ENCODE measurements around the gene TEC.

GRCh38 chr4:48156423-48156822 lies 113.2 kb downstream of the TEC start:
- no peak for TF ChIP-seq CTCF (IDR thresholded peaks at IDR 0.05 in 8 of 11, conservative IDR thresholded peaks at IDR 0.05 in 3 of 11)
- no peak for TF ChIP-seq POLR2AphosphoS5 (IDR thresholded peaks at IDR 0.05)

Measured in spleen (tissue), 7 donors.